GM18511 (cell line): ENCODE measurements around the gene URB1.
"Not testable (repeated sequence)": the region's sequence is repeated elsewhere in the genome, so short reads cannot be mapped to it uniquely, and the experiment has no call there.

Source experiments
- ATAC-seq: cut with Tn5 transposase; IDR thresholded peaks from one replicate; pipeline ENCODE4 v1.9.1; 2021; ENCODE audit warnings: mild to moderate bottlenecking, moderate library complexity; ENCODE audit not compliant: unreplicated experiment

URB1 gene, protein sequence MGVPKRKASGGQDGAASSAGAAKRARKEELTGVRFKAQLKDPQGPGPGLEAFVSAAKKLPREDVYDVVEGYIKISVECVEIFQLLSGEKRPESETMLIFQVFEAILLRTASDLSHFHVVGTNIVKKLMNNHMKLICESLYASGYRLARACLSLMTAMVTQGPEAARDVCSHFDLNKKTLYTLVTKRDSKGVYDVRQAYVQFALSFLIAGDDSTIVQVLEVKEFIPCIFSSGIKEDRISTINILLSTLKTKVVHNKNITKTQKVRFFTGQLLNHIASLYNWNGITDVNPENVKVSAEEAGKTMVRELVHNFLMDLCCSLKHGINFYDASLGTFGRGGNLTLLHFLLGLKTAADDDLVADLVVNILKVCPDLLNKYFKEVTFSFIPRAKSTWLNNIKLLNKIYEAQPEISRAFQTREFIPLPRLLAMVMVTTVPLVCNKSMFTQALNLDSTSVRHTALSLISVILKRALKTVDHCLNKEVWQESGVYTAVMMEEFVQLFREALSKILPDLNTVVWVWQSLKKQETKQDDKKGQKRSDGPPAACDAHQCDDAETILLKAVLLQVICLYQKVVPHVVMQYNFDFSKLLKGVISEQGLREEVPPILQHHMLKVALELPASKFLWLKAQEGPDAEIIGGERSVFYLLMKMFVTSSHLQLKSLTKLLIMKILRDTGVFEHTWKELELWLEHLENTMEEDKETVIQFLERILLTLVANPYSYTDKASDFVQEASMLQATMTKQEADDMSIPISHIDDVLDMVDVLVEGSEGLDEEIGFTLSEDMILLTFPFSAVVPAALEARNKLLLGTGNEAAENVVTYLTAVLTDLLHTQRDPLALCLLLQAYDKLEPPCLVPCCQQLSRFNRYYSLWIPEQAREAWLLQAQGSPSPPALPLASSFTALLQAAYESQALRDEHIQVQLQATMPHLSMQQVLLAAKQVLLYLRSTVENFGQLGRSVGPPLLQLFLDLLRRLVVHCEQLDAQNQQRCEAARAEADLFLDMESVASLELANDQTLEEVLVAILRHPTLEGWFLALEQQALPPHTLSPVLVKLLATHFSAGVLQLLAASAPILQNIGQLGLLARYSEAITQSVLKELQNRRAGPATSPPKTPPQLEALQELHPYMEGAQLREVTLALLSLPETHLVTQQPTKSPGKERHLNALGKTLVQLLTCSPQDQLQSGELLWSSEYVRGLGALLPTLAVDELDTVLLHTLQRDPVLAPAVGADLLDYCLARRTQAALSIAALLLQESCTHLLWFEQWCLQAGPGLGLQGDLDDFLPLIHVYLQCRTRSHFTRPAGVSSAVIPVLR (N-terminal part only)

DNA sequence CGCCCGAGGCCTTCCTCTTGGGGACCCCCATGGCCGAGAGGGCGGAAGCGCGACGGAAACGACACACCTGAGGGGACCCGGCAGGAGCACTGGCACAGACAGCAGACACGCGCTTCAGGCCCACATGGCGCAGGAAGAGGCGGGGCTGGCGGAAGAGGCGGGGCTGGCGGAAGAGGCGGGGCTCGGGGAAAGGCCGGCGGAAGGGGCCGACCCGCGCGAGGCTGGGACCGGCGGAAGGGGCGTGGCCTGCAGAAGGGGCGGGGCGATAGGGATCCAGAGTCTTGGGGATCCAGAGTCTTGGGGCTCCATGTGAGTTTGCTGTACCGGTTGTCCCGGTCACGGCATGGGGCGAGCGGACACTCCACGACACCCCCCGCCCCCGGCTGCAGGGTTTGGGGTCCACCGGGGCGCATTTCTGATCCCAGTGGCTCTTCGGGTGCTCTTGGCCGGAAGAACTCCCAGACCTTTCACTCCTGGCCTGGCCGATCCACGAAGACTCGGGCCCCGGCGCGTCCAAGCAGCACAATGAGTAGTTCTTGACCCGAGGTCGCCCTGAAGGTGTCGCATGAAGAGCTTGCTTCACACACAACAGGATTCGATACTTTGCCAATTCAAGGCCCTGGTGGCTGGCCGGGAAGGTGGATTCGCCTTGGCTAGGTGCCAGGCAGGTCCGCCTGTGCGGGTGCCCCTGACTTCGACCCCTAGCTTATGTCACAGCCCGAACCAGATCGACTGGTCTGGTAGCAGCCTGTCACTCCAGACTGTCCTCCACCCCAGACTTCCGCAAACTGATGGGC lies at the start of gene URB1:
Gene URB1, minus strand, starts transcription at position 133 of the 797 bp plus-strand sequence. Its CDS starts 102 bp downstream, at position 31.
- ATAC-seq = peak; percentile 89

DNA sequence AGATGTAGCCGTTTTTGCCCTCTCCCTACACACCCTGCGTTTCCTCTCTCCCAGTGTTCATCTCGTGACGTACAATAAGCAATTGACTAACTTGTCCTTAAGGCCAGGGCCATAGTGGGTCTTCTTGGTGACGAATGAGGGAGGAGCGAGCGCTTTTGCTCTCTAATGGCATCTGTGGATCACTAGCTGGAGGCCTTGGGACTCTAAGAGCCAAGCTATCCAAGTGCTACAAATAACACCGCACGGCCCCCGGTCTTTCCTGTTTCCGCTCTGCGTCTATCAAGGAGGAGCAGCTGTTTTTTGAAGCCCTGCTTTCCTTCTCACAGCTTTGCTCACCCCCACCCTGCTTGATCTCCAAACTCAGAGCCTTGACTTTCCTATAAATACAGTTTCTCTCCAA lies 44.9 kb upstream of the URB1 start:
- ATAC-seq = no peak

DNA sequence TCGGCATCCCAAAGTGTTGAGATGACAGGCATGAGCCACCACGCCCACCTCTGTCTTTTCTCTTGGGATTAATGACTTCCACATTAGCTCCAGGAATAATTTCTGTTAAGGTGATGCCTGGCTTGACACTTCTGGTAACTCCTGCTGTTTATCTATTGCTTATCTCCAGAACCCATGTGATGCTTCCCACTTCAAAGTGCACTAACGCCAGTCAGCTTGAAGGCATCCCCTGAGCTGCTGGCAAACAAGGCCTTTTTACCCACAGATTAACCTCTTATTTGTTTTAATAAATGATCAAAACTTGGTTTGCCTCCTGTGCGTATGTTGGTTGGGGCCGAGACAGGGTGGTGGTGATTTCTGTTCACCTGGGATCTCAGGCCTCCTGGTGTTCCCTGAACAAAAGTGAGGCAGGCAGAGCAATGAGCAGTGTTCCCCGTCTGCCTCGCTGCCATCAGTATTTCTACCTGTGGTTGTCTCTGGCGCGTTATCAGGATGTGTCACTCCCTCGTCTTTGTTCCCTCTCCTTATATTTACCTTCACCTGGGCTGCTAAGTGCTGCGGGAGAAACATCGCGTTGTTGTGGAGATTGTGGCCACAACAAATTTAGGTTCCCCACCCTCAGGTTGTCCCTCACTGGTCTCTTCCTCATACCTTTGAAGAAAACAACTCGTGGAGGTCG lies 40.3 kb upstream of the URB1 start:
- ATAC-seq = not testable (repeated sequence)

DNA sequence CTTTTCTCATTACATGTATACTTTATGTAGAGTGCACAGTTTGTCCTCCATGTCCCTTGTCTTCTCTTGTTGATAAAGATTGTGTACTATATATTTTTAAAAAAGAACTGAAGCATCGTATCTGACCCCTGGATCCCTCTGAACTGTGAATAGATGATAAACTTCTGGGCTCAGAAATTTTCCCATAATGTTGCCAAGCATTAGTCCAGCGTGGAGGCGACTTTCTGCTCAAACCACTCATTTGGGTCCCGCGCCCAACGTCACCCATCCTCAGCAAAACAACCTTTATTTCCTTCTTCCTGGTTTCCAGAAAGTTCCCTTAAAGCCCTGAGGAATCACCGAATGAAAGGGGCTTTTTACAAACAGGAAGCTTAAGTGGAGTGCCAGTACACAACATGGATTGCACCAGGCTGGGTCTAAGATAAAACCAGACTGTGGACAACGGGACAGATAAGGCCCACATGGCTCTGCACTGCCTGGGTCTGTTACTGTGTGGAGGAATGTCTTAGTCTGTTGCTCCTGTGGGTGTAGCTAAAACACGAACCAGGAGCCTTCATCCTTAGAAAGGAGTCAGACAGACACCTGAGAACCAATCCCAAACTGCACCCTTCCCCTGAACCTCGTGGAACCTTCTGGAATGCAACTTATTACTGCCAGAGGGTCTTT lies 35.3 kb upstream of the URB1 start:
- no peak for ATAC-seq

DNA sequence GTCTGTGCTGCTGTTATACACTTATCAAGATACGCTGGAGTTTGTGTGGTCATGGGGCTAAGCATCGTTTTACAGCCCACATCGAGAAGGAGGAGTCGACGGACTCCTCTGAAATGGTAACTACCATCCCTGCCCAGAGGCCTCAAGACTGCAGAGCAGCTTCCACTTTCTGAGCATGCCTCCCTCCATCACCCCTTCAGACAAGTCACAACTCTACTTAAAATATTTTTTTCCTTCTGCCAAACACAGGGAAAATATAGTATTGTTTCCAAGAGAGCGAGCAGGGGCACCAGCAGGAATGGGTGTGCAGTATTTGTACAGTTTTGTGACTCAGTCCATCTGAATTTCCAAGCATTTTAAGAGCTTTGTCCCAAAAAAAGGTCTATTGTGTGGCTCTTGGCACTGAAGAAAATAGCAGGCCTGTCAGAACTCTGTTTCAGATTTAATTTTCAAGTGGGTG lies 33.8 kb upstream of the URB1 start:
- no peak for ATAC-seq

DNA sequence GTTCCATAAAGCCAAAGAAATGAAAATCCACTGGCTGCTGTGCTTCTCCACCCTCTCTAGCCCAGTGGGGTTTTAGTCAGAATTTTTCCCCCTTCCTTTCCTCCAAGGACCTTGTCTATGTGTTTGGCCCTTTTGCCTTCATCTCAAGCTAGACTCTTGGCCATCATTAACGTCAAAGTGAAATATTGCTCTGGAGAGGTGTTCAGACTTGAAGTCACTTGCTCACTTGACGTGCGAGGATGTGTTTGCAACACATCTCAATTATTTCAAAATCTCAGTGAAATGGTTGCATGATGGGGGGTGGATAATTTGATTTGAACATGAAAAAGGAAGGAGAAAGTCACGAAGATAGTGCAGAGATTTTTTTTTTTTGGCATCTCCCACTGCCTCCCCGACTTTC lies 33.3 kb upstream of the URB1 start:
- ATAC-seq = no peak

DNA sequence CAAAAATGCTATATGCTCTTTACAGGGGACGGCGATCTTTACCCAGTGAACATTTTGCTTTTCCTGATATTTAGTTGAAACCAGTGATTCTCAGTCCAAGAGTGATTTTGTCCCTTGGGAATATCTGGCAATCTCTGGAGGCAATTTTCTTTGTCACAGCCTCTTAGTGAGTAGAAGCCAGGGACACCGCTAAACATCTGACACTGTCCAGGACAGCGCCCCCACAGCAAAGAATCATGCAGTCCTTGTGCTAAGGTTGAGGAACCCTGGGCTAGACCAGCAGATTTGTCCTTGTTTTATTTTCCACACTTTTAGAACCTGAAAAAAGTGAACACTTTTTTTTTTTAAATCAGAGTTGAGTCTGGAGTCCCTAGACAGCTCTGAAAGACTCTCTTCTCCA lies 32.8 kb upstream of the URB1 start:
- no peak for ATAC-seq

DNA sequence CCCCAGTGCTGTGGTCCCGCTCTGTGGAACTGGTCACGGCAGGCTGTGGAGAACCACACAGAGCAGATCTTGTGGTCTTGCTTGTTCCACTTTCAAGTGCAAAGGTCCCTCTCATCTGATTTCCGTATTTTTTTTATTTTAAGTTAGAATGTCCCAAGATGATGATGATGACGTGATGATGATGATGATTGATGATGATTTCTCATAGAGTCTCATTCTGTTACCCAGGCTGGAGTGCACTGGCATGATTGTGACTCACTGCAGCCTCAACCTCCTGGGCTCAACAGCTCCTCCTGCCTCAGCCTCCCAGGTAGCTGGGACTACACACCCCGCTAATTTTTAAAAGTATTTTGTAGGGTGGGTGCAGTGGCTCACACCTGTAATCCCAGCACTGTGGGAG lies 31.9 kb upstream of the URB1 start:
- ATAC-seq = no peak

DNA sequence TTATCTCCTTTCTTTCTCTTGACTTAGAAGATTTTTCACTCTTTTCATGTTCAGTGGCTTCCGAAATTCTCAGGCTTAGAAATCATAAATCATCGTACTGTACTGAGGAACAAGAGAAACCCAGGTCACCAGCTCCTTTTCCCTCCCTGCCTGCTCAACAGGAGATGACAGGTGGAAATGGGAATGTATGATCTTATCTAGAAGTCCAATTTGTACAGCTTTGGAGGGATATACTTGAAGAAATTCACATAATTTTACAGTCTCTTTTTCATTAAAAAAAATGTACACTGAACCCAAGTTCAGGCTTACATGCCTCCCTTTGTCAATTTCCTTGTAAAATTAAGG lies 31.4 kb upstream of the URB1 start:
- ATAC-seq = no peak

DNA sequence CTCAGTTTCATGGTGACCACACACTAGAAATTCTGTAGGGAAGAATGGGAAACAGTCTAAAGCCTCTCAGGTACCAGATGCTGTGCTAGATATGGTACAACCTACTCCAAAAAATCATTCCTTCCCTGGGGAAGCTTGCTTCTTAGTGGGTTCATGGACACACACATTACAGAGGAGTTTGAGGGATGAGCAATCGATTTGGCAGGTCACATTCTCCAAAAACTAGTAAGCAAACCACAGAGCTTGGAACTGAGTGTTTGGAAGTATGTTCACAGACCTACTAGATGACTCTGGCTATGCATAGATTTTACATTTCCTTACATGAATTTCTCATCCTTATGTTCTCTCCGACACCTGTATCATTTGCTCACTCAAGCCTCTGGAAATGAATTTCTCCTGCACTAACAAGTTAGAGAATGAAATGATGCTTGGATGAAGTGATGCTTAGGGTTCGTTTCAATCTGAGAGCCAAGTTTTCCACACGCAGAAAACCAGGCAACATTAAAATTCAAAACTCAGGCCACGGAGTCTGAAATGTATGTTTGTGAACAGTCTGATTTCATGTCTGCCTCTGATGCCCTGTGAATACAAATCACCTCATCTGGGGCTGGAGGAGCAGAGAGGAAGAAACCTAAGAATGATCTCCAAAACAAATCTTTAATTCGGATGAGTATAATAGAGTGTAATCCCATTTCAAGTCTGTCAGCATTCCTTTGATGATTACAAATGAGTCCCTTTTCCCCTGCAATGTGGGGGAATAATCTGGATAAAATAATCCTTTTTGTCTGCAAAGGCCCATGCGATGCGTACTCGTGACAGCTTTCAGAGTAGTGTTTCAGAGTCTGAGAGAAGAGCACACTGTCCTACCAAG lies 30.7 kb upstream of the URB1 start:
- no peak for ATAC-seq

DNA sequence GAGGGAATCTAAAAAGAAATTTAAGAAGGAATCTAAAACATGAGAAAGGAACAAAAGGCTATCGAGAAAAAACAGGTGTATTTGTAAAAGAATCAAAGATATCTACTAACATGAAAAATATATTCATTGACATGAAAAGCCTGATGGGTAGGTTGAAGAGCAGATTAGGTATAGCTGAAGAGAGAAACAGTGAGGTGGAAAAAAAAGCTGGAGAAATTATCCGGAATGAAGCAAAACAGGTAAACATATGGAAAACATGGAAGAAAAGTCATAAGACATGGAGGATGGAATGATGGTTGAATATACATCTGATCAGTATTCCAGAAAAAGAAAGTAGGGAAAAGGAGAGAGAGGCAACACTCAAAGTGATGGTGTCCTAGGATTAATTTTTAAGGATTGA lies 29.3 kb upstream of the URB1 start:
- no peak for ATAC-seq

DNA sequence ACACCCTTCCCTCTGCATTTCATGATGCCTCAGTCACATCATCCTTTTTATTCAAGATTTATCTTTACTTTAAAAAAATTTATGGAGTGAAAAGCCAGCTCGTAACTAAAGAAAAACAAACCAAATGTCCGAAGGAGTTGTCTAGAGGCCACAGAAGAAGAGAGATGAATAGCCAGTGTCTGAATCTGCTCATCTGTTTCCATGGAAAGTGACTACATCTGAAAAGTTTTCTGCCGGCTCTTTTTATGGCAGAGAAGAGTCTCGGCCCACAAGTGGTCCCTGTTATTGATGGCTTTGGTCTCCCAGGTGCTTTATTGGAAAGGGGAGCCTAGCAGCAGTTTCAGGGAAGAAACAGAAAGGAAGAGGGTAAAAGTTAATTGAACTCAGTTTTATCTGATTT lies 25.3 kb upstream of the URB1 start:
- ATAC-seq = no peak

DNA sequence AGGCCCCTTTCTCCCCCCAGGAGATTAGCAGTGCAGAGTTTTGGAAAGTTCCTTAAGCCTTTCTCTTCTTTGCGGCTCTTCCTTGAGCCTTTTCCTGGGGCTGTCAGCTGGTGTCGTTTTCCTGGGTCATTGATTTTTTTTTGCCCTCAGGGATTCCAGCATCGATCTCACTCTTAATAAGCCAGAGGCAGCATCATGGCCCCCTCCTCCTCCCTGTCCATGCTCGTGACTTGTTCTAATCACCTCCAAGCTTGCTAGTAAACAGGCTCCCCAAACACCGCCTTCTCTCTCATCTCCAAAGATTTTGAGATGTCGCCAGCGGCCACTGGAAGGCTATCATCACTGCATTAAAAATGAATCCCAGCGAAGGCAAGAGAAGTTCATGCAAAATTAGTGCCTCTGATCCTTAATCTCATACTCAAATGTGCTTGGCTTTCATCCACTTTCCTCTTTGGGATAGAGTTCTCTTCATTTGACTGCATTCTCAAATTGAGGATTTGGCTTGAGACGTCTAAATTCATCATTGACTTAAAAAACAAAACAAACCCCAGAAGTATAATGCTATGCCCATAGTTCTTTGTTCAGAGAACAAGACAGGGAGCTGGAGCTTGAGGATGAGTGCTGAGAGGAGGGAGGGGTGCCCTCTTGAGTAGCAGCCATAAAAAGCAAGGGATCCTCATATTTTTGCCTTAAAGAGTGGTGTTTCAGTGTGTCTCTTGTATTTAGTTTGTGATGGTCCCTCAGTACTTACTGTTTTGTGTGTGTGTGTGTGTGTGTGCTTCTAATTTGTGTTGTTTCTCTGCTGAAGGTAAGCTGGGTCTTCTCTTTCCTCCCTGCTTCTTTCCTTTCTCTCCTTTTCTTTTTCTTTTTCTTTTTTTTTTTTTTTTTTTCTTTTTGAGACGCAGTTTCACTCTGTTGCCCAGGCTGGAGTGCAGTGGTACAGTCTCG lies 22.9 kb upstream of the URB1 start:
- no peak for ATAC-seq

DNA sequence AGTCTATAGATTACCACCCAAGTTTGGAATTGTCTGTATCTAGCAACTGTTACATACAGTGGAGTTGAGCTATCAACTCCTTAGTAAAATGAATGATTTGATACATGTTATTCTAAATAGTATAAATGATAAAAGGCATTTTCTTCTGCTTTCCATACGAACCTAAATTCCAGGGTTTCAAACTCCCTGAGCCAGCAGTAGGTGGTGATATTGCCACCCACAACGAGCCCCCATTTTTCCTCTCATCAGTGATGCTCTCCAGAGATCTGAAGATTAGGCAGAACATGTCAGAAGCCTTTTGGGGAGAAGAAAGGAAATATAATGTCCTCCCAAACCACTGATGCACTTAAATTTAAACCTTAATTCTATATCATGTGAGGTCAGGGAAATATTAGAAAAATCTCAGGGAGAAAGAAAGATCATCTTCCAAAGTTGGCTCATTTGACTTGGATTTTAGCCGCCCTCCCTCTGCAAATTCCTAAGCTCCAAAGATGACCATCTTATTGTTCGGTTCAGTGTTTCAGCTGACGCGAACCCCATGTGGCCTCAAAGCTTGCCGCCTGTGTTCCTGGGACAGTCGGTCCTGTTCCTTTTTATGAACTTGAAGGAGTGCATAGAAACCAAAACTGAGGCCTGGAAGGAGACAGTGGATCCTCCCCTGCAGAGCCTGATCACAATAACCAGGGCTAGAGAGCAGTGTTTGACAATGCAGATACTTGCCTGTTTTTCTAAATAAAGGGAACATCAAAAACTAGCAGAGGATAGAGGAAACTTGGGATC lies 22.0 kb upstream of the URB1 start:
- ATAC-seq = no peak

DNA sequence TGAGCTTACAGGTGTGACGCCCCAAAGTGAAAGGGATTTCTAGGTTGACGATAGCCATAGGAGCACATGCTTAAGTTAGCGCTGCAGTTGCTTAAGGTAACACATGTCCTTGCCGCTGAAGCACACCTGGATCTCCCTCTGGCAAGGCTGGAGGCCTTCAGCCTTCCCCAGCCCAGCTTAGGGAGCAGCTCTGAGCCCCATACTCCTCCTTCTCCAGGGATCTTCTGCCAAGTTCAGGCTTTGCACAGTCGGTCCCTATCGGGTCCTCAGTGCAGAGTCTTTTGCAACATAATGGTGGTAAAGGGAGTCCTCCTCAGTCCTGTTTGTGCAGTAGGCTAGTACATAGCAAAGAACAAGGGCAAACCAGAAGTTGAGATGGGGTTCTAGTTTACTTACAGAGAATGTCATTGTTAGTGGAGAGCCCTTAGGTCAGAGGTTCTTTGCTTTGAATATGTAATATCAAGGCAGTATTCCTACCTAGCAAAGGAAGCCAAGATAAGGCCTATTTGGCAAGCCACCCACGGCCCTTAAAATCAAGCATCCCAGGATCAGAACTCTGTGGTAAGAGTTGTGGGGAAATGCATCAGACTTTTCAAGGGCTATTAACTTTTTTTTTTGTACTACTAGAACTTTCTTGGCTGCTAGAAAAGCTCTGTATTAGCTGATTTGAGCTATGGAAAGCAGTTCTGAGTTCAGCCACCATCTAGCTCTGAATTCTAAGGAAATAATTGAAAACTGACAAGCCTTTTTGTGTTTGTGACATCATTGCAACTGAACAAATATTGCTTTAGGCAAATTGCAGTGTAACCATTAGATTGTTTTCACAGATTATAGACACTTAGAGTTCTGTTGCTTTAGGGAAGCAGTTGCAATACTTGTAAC lies 21.1 kb upstream of the URB1 start:
- no peak for ATAC-seq
